Measurements from ENCODE around the gene PATJ.
"Not testable (repeated sequence)": the region's sequence is repeated elsewhere in the genome, so short reads cannot be mapped to it uniquely, and the experiment has no call there.

The PATJ gene

DNA sequence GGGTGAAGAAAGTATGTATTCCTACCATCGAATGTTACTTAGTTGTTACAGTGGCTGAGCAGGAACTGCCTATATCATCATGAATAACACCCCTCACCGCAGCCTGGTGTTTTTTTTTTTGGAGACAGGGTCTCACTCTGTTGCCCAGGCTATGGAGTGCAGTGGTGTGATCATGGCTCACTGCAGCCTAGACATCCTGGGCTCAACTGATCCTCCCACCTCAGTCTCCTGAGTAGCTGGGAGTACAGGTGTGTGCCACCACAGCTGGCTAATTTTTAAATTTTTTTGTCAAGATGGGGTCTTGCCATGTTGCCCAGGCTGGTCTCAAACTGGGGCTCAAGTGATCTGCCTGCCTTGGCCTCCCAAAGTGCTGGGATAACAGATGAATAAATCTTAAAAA, 7.3 kb downstream of the PATJ start:
- no peak for DNase-seq

DNA sequence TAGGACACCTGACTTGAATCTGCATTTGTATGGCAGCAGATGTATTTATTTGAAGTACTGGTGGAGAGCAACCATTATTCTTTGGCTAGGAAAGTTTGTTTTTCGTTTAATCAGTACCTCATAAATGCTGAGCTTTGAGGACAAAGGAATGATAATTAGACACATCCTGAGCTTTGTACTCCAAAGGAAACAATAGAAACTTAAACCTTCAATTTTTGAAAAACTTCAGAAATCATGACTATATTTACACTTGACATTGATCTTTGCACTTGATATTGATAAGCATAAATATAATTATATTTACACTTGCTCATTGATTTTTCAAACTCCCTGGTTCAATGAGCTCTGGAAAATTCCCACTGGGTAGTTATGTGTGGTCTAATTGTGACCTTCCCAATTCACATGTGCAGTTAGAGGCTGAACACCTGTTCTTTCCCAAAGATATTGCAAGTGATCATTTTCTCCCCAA, 10.7 kb downstream of the PATJ start:
- no peak for DNase-seq

DNA sequence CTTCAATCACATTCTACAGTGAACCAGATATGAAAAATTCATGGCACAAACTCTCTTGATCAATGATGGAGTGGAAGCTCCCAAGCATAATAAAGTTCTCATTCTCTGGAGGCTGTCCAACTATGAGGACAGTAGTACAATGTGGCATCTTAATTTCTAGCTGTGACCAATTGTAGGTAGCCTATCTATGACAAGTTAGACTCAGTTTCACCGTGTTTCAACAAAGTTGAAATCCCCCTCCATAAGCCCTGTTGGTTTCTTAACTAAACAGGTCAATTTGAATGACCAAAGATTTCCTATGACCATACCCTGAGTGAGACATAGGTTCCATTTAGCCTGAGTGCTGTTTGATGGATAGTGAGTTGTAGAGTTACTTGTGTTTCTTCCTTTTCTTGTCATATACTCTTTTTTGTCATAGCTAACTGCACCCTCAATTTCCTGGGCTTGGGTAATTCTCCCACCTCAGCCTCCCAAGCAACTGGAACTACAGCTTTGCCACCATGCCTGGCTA, 11.8 kb downstream of the PATJ start:
- DNase-seq, result no peak

DNA sequence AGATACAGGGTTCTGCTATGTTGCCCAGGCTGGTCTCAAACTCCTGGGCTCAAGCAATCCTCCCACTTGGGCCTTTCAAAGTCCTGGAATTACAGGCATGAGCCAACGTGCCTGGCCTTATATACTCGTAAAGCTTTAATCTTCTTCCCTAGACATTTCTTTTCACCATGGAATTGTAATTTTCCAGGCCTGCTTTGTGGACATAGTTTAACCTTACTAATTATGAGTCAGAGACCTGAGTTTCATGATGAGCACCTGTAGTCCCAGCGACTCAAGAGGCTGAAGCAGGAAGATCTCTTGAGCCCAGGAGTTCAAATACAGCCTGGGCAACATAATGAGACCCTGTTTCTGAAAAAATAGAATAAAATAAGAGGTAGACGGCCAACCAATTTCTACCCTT, 12.3 kb downstream of the PATJ start:
- no peak for DNase-seq

DNA sequence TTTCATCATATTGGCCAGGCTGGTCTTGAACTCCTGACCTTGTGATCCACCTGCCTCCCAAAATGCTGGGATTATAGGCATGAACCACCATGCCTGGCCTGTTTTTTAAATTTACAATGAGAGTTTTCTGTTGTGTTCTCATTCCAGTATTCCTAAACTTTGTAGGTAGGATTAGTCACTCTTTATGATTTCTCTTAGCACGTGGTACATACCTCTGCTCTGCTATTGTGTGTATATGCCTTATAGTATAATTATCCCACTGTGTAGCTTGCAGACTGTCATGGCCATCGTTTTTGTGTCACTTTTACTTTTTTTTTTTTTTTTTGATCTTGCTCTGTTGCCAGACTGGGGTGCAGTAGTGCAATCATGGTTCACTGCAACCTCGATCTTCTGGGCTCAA, 14.5 kb downstream of the PATJ start:
- no peak for DNase-seq

DNA sequence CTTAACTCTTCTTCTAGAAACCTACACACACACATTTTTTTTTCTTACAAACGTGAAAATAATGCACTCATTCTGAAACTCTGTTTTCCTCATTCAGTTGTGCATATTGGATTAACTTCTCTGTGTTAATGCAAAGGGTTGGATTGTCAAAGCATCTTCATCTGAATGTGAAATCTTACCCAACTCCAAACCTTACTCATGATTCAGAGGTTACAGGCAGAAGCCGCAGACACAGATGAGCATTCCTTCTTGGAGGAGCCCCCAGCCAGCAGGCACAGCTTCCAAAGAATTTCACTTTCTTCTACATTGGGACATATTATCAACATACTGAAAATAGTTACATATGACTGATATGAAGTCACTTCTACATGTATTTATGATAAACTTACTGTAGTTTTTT, 15.7 kb downstream of the PATJ start:
- DNase-seq, result no peak

DNA sequence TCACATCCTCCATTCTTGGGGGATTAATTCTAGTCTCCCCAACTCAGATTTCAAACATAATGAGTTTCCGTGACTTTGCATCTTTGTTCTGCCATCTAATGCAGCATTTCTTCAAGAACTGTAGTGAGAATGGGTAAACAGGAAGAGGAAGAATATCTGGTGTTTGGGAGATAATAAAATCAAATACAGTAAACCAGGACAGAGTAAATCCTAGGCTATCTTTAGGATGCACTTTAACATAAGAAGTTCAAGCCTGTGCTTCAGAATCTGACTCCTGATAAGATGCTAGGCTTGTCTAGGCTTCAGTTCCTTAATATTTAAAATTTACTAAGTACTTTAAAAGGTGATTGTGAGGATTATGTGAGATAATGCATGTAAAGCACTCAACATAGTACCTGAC, 27.9 kb downstream of the PATJ start:
- no peak for DNase-seq

DNA sequence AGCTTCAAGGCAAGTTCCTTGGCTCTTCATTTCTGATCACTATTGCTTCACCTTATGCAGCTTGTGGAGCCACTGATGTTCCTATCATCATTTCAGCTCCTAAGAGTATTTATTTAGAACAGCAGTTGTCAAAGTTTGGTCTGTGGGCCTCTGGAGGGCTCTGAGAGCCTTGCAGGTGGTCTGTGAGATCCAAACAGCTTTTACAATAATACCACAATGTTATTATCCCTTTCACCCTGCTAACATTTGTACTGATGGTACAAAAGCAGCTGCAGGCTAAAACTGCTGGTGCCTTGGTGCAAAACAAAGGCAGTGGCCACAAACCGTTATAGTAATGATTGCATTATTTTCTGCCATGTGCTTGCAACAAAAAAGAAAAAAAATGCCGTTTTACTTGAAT, 33.8 kb downstream of the PATJ start:
- no peak for DNase-seq

DNA sequence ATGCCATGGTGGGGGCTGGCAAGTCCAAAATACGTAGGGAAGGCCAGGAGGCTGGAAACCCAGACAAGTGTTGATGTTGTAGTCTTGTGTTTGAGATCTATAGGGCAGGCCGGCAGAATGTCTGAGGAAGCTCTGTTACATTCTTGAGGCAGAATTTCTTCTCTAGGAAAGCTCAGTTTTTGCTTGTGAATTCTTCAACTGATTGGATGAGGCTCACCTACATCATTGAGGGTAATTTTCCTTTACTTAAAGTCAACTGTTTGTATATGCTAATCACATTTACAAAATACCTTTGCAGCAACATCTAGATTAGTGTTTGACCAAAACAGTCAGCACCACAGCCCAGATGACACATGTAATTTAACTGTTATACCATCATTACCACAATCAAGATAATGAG, 37.0 kb downstream of the PATJ start:
- no peak for DNase-seq

DNA sequence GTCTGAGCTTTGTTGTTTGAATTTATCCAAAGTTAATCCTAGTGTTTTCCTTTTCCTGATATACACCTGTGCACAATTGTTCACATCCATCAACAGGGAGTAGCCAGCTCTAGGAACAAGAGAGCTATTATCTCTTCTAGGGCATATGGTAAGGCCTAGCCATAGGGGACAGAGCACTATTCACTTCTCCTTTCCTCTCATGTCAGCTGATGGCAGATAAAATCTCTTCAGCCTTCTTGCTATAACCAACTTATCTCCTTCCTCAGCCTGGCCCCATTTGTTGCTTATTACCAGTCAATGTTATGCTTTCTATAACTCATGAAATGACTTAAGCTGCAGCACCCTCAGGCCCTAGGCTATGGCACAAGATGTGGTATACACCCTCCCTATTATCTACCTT, 38.9 kb downstream of the PATJ start:
- DNase-seq, result no peak

DNA sequence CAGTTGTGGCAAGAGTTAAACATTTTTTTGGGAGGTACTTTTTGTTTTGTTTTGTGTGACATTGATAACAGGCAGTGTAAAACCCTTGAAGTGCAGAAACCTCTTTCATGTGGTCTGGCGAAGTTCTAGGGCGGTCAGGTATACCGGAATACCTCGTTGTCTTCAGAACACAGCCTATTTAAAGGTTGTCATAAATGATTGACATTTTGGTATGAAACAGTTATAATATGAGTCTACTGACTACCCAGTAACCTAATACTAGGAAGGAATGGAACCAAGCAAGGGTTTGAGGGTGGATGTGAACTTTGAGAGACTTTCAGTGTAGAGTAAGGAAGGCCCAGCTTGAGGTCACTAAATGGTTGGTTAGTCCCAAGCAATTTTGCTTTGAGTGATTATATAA, 40.5 kb downstream of the PATJ start:
- DNase-seq, result no peak

DNA sequence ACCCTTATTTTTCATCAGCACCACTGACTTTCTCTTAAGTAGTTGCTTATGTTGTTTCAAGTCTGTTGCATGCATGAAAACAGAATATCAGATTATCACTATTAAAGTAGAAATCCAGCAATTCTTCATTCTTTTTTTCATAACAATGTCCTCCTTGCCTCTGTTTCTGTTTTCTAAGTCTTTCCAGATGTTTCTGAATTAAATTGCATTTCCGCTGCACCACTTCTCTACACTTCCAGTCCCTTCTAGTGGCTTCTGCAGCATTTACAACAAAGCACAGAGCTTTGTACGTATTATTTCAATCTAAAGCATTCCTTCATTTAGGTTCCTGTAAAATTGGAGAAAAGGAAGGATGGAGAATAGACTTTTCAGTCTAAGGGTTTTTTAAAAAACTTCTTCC, 42.4 kb downstream of the PATJ start:
- DNase-seq, result no peak

DNA sequence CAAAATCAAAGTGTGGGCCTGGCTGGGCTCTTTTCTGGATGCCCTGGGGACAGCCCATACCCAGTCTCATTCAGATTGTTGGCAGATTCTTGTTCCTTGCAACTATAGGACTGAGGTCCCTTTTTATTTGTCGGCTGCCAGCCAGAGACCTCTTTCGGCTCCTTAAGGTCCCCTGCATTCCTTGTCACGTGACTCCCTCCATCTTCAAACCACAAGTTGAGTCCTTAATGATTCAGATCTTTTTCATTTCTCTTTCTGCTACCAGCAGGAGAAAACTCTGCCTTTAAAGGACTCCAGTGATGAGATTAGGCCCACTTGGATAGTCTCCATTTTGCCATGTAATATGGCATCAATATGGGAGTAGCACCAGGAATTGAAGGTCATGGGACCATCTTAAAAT, 48.6 kb downstream of the PATJ start:
- DNase-seq, result no peak

DNA sequence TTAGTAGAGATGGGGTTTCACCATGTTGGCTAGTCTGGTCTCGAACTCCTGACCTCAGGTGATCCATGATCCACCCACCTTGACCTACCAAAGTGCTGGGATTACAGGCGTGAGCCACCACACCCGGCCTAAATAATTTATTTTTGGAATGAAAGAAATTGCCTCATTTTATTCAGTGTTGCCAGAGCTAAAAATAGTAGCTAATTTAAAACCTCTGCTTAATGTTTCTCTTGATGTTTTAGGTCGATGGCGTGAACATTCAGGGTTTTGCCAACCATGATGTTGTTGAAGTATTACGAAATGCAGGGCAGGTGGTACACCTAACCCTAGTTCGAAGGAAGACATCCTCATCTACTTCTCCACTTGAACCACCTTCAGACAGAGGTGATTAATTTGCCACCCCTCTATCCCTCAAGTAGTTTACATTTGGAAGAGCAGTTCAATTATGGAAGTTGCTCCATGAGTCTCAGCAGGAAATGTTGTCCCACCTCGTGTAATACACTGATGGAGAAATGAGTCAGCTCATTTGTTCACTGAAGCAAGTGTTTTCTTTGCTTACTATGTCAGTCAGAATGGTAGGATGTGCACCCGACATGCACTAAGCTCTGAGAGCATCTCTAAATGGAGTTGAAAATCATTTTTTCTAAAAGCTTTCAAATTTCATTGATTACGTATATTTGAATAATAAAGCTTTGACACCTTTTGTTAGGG, 54.9 kb downstream of the PATJ start:
- no peak for DNase-seq

DNA sequence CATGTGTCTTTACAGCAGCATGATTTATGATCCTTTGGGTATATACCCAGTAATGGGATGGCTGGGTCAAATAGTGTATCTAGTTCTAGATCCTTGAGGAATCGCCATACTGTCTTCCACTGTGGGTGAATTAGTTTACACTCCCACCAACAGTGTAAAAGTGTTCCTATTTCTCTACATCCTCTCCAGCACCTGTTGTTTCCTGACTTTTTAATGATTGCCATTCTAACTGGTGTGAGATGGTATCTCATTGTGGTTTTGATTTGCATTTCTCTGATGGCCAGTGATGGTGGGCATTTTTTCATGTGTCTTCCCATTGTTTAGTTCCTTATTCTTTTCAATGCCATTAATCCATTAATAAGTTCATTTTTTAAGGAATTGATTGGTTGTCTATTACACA, 58.8 kb downstream of the PATJ start:
- DNase-seq, result not testable (repeated sequence)

DNA sequence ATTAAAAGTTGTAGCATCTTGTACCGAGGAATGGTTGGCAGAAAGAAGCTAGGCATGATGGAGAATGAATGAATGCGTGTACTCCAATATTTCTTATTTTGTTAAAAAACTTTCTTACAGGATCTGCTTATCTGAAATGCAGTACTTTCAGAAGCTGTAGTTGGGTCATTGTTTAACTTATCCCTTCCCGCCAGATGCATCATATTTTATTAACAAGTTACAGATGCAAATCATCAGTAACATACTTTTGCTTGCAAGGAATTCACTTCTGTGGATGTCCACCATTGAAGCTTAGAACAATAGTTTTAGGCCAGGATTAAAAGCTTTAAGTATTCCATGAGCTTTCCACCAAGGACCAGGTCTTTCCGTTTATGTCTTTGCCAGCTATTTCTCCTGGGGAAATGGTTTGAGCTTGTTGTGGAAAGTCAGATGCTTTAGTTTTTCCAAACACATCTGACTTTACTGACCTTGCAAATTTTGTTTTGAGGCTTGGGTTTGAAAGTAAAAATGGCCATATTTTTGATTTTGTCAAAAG, 65.4 kb downstream of the PATJ start:
- DNase-seq, result no peak

DNA sequence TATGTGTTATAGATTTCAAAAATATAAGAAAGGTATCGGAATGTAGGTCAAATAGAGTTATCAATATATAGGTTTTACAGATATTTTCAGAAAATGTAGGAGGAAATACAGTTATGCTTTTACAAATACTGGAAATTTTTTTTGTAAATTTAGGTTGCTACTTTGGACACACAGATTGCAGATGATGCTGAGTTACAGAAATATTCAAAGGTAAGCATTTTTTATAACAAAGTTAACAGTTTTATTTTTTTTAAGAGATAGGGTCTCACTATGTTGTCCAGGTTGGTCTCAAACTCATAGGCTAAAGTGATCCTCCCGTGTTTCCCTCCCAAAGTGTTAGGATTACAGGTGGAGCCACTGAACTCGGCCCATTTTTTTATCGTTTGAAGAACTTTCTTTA, 66.0 kb downstream of the PATJ start:
- DNase-seq, result no peak

DNA sequence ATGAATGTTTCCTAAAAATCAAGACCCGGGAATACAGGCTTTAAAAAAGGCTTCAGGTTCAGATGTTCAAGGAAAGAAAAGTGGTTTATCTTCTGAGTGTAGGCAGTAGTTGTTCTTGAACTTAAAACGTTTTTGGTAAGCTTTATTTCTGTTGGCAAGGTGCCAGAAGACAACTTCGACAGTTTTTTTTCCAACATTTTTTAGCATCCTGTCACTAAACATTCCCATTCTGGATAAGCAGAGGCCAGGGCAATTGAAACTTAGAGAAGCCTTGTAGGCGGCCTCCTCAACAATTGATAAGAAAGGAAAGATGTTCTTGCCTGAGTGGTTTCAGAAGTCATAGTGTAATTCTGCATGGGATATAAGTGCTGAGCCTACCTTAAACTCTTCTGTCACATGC, 66.7 kb downstream of the PATJ start:
- no peak for DNase-seq

DNA sequence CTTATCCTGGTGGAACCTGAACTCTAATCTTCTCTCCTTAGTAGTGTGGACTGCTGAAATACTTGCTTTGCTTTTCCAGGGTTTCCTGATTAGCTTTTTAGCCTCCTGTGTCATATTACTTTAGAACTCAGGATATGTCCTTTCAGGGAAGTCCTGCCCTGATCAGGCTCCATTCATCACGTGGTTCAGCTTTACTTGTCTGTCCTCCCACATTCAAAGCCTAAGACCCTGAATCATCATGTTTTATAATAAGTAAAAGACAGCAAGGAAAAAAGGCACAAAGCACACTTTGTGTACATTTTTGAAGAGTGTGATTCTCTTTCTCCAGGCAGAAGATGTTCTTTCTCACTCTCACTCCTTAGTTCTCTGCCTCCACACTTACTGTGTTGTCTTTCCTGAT, 70.6 kb downstream of the PATJ start:
- no peak for DNase-seq

DNA sequence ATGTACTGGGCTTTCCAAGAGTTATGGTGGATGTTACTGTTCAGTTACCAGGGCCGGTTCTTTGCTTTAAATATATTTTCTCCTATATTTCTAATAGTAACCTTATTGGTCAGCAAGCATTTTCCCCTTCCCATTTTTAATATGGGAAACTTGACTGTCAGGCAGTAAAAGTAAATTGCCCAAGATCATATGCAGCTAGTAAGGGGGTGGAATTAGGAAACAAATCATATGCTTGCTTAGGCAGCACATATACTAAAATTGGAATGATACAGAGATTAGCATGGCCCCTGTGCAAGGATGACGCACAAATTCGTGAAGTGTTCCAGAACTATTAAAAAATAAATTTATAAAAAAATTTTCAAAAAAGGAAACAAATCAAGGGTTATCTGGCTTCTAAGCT, 73.9 kb downstream of the PATJ start:
- DNase-seq, result no peak

DNA sequence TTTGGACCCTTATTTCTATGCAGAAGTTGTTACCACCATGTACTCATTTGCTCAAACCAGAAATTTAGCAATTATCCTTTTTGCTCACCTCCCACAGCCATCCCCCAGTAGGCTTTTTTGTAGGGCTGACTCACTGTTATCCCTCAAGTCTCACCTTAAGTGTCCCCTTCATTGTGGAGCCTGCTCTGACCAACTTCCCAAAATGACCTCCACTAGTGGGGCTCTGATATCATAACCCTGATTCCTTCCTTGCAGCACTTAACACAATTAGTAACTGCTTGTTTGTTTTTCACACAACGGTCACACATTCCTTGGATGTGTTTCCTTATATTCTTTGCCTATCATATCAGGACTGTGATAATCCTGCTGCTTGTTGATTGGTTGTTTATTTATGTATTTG, 76.7 kb downstream of the PATJ start:
- DNase-seq, result no peak

DNA sequence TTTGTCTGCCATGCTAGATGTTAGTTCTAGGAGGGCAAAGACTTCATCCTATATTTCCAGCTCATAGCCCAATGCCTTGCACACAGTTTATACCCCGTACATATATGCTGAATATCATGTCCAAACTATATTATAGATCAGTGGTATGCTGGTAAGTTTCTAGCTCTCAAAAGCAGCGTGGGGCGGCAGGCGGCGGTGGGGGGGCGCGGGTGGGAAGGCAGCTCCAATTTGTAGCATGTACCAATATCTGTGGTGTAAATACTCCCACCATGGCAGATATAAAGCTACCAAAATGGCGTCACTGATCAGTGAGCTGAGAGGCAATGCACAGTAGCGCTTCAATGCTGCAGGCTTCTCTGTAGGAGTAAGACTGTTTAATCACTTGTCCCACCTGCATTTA, 77.1 kb downstream of the PATJ start:
- DNase-seq, result no peak

DNA sequence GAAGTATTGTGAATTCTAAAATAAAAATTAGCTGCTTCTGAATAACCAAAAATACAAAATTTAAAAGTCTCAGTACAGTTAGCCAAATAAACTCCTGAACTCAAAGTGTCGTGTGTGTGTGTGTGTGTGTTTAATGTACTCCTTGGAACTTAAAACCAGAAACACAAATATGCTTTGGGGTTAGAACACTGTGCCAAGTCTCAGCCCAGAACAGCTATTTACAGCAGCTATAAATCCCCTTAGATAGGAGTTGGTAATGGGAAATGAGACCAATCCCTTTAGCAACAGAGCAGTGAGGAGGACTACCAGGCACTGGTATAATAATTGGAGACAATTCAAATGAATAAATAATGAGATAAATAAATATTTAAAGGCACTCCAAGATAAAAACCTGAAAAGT, 83.1 kb downstream of the PATJ start:
- no peak for DNase-seq

DNA sequence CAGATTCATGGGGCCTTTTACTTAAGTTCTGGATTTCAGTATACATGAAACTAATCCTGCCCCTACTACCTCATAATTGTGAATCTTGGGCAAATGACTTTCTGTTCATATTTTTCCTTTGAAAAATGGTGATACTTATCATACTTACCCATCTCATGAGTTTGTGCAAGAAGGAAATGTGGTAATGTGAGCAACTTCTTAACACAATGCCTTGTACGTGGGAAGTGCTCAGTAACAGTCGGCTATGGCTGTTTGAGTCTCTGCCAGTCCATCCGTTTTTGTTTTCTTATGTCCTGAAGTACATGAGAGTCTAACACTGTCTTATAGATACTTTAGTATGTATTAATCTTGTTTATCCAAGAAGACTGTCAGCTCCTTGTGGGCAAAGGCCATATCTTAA, 86.5 kb downstream of the PATJ start:
- DNase-seq, result no peak

DNA sequence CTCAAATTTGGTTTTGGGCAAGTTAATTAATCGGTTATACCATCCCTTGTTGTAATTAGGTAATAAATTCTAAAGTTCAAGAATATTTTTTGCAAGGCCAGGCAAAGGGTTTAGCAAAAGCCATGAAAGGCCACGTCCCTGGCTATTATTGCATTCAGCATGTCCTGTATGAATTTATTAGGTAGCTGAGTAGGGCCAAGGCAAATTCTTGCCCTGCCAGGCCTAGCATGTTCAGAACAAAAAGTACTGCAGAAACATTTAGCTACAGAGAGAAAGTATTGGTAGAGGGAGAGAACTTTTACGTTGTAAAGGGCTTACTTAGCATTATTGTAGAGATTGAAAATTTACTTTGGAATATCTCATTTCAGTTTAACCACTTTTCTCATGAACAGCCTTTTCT, 94.4 kb downstream of the PATJ start:
- DNase-seq, result no peak

Data from NCI-H1417 treated with DMSO at 0.1 percent for 48 hours (cell line).